ENCODE results near the gene CMBL.

DNA sequence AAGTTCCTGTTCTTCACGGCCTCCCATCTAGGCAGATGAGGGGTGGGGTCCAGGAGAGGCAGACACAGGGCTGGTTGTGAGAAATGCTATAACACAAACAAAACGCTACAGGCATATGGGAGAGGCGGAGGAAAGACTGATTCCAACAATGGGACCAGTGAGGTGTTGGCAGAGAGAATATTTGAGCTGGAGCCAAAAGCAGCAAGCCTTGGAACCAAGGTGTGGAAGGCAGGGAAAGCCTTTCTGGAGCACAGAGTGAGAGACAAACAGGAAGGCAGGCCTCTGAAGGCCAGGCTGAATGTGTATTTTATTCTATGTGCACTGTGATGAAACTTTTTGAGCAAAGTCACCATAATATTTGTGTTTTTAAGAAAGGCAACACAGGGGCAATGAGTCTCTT lies 60.9 kb downstream of the CMBL start:
- TF ChIP-seq, protein P1, sequence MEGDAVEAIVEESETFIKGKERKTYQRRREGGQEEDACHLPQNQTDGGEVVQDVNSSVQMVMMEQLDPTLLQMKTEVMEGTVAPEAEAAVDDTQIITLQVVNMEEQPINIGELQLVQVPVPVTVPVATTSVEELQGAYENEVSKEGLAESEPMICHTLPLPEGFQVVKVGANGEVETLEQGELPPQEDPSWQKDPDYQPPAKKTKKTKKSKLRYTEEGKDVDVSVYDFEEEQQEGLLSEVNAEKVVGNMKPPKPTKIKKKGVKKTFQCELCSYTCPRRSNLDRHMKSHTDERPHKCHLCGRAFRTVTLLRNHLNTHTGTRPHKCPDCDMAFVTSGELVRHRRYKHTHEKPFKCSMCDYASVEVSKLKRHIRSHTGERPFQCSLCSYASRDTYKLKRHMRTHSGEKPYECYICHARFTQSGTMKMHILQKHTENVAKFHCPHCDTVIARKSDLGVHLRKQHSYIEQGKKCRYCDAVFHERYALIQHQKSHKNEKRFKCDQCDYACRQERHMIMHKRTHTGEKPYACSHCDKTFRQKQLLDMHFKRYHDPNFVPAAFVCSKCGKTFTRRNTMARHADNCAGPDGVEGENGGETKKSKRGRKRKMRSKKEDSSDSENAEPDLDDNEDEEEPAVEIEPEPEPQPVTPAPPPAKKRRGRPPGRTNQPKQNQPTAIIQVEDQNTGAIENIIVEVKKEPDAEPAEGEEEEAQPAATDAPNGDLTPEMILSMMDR (IDR thresholded peaks at IDR 0.05), result no peak
- TF ChIP-seq EZH2 (IDR thresholded peaks at IDR 0.05; ENCODE audit: borderline replicate concordance, insufficient read depth, low read depth, low read length, poor library complexity, severe bottlenecking), result no peak

Measured in B cell (primary cell).